Adipocyte (in vitro differentiated cells): ENCODE data around the gene DYDC2.
"Not testable (repeated sequence)": the region's sequence is repeated elsewhere in the genome, so short reads cannot be mapped to it uniquely, and the experiment has no call there.

ENCODE experiments used
- DNase-seq: peaks from one replicate; pipeline ENCODE4 v3.0.0-alpha.2; 2015; ENCODE audit warnings: low read depth
- H3K27me3 ChIP-seq: replicated peaks from 2 replicates; pipeline ENCODE4 v1.7.0; 2013; ENCODE audit warnings: mild to moderate bottlenecking, low read length, moderate library complexity; ENCODE audit not compliant: control insufficient read depth, insufficient read depth
- H3K36me3 ChIP-seq: 2 replicates; pipeline ENCODE4 v1.7.0; 2013; ENCODE audit warnings: low read length, mild to moderate bottlenecking, moderate library complexity; ENCODE audit not compliant: control insufficient read depth, insufficient read depth, severe bottlenecking
- H3K4me1 ChIP-seq: 2 replicates; pipeline ENCODE4 v1.7.0; 2013; ENCODE audit warnings: mild to moderate bottlenecking, low read length, moderate library complexity; ENCODE audit not compliant: control insufficient read depth, insufficient read depth
- H3K4me3 ChIP-seq: 2 replicates; pipeline ENCODE4 v1.7.0; 2013; ENCODE audit warnings: mild to moderate bottlenecking, low read length, moderate library complexity
- H3K9ac ChIP-seq: 2 replicates; pipeline ENCODE4 v1.7.0; 2013; ENCODE audit warnings: mild to moderate bottlenecking, low read length, moderate library complexity
- H3K9me3 ChIP-seq: 2 replicates; pipeline ENCODE4 v1.7.0; 2013; ENCODE audit warnings: mild to moderate bottlenecking, low read length, moderate library complexity; ENCODE audit not compliant: control insufficient read depth

DYDC2 gene

DNA sequence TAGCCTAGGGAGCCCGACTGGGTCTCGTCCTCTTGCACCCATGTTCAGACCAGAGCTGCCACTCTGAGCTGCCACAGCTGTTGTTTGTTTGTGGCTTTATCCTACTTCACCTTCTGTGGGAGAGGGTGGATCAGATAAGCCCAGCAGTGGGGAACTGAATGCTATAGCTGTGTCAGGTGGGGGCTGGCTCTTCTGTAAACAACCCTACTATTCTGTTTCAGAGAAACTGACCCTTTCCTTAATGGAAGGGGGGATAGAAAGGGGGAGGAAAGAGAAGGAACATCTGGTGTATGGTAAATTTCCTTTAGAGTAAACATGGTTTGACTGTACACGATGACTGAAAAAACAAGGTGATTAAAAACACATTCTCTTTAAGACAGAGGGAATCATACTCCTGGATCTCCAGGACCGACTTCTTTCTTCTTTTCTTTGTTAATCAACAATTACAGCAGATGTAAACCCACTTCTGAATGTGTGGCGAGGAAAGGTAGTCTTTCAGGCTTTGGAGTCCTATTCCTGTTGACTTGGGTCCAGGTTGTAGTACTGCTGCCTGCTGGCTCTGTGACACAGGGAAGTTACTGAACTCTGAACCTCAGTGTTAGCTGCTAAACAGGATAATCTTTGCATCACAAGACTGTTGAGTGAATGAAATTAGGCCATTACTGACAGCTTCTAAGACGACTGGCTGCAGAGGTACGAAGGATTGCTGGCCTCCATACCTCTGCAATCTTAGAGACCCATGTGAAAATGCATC, 57.7 kb downstream of the DYDC2 start:
- Histone ChIP-seq H3K4me3 (peak overlapping the region; percentile 79), H3K36me3 (no peaks in the 10 kb centered on the region), H3K27me3 (no peaks in the 10 kb centered on the region), H3K9me3 (no peaks in the 10 kb centered on the region), H3K9ac (peak overlapping the region; percentile 85), H3K4me1 (peaks cover 75% of the 10 kb centered on the region)
- peak; percentile 70 for DNase-seq

DNA sequence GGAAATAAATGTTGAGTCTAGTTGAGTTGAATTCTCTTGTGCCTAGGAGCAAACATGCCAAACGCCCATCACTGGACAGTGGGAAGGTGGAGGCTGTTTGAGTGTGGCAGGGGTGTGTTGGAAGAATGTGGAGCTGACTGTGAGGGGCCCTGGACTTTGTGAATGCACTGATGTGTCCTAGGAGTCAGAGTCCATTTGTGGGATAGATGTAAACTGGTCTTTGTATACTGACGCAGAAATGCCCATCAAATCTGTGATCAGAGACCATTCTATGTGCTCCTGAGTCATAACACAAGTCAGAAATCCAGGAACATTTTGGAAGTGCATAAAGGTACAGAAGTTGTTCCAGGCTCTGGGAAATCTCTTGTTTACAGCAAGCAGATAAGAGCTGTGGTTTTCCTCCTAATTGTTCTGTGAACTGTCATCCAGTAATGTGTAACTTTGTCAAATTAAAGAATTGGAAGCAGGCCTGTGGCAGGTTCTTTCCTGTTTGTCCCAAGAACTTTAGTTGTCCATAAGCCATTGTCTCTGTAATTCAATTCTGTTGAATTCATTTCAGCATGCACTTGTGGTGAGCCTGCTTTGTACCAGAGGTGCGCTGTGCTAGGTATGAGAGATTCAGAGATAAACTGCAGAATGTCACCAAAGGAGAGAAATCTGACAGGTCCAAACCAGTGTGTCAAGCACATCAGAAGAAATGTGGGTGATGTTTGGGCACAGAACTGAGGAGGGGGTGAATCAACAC, 59.3 kb downstream of the DYDC2 start:
- H3K9me3 ChIP-seq = no peaks in the 10 kb centered on the region
- DNase-seq = no peak
- peak overlapping the region; percentile 79 for H3K4me3 ChIP-seq
- peaks cover 68% of the 10 kb centered on the region for H3K4me1 ChIP-seq
- peaks cover 12% of the 10 kb centered on the region for H3K36me3 ChIP-seq
- peak overlapping the region; percentile 85 for H3K9ac ChIP-seq
- no peaks in the 10 kb centered on the region for H3K27me3 ChIP-seq

DNA sequence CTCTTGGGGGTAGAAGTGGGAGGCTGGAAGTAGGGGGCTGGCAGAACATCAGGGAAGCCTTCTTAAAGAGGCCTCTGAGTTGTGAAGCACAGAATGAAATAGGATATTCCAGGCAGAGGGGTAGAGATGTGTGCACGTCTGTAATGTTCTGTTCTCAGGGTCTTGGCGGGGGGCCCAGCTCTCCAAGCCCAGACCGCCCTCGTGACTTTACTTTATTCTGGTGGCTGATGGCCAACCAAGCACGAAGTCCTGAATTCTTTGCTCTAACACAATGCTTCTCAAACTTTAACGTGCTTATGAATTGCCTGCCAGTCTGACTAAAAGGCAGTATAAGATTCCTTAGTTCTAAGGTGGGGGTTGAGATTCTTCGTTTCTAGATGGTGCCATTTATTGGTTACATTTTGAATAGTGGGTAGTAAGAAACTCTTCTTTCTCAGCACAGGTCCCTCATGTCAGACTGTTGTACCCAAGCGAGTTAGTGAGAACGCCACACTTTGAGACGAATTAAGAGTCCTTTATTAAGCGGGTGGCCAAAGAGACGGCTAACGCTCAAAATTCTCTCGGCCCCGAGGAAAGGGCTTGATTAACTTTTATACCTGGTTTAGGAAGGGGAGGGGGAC, 60.0 kb downstream of the DYDC2 start:
- Histone ChIP-seq H3K4me3 (peak overlapping the region; percentile 79), H3K9me3 (no peaks in the 10 kb centered on the region), H3K27me3 (no peaks in the 10 kb centered on the region), H3K36me3 (peaks cover 19% of the 10 kb centered on the region), H3K9ac (peak overlapping the region; percentile 85), H3K4me1 (peaks cover 61% of the 10 kb centered on the region)
- peak; percentile 52 for DNase-seq

DNA sequence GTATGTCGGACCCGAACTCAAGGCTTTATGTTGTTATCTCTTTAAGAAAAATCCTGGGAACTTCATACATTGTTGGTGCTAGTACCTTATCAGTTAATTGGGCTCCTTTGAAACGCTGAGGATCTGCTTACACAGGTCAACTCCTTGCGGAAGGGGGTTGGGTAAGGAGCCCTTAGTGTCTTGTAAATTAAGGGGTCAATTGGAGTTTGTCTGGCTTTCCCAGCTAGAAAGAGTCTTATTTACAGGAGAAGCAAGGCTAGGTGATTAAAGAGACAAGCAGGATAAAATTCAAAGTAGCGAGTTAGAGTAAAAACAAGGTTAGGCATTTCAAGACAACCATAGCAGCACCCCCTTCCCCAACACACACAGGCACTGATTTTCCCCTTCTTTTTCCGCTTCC, 60.7 kb downstream of the DYDC2 start:
- peak overlapping the region; percentile 35 for H3K4me3 ChIP-seq

More for the DNA sequence above, 60.7 kb downstream of the DYDC2 start:
- not testable (repeated sequence) for H3K9ac ChIP-seq, H3K9me3 ChIP-seq, H3K27me3 ChIP-seq, DNase-seq
- H3K36me3 ChIP-seq = peaks cover 25% of the 10 kb centered on the region
- peaks cover 55% of the 10 kb centered on the region for H3K4me1 ChIP-seq
